Coronary artery (tissue), 2 donors: ENCODE data around the gene TMPRSS9.

Experiments
- DNase-seq: peaks from one replicate; pipeline ENCODE4 v3.0.0-alpha.2; 2017; ENCODE audit warnings: low spot score
- H3K27ac ChIP-seq, 2 donors: fragments of 200-600 bp; sonication (generic); one replicate each; pipeline ENCODE4 v1.5.1; 2016 to 2019
- H3K4me3 ChIP-seq: fragments of 200-600 bp; sonication (generic); 2 replicates; pipeline ENCODE4 v1.5.1; 2016; ENCODE audit warnings: mild to moderate bottlenecking, moderate library complexity
- CTCF ChIP-seq: fragments of 200-600 bp; sonication (generic); IDR thresholded peaks from one replicate; pipeline ENCODE4 v1.5.1; 2019; ENCODE audit warnings: antibody characterized with exemption

Gene TMPRSS9

DNA sequence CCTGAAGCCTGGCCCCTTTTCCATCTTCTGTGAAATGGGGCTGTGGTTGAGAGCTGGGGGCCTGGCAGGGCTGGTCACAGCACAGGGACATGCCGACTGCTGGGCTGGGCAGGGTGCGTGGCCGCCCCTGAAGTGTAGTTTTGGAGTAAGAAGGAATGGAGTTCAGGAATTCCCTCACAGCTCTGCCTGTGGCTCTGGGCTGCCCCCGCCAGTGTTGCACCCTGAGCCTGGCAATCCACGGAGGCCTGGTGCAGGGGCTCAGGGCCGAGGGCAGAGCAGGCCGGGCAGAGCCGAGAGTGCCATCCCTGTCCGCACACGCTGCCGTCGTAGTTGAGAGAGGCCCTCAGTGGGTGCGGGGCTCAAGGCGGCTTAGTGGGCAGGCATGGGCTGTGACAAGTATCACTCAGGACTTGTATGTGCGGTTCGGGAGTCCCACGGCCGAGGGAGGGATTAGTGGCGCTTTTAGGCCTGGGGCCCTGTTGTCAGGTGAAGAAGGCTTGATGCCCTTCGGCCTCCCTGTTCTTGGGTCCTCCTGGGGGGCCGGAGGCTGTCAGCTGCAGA is 21.9 kb upstream of the TMPRSS9 start:
- DNase-seq, result no peak
- no peak for TF ChIP-seq CTCF
- Histone ChIP-seq H3K4me3 (no peak overlapping the region), H3K27ac (no peak overlapping the region)

DNA sequence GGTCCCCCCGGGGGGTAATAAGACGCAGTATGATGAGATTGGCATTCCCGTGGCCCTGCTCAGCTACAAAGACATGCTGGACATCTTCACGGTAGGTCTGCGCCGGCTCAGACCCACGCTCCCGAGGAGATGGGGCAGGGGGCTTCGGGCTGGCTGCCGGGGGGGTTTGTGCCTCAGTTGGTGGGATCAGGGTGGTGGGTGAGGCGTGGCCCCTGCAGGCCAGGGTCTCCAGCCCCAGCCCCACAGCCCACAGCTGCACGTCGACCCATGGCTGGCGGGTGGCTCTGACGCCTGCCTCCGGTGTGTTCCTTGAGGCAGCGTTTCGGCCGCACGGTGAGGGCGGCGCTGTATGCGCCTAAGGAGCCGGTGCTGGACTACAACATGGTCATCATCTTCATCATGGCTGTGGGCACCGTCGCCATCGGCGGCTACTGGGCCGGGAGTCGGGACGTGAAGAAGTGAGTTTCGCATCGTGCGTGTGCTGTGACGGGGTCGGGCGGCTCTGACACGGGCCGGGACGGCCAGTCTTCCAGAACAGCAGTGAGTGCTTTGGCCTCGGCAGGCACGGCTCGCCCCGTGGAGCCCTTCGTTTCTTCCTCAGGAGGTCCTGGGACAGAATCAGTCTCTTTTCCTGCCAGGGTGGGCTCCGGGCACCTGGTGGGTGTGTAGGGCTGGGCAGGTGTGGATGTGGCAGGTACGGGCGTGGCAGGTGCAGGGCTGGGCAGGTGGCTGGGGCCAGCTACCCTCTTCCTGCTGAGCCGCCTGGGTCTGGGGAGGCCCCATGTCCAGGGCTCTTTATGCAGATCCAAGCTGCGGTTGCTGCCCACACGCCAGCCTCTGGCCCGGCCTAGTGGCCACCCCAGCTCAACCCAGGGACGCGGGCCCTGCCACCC is 21.1 kb upstream of the TMPRSS9 start:
- TF ChIP-seq CTCF, result no peak
- DNase-seq, result no peak
- H3K27ac ChIP-seq, result no peak overlapping the region

DNA sequence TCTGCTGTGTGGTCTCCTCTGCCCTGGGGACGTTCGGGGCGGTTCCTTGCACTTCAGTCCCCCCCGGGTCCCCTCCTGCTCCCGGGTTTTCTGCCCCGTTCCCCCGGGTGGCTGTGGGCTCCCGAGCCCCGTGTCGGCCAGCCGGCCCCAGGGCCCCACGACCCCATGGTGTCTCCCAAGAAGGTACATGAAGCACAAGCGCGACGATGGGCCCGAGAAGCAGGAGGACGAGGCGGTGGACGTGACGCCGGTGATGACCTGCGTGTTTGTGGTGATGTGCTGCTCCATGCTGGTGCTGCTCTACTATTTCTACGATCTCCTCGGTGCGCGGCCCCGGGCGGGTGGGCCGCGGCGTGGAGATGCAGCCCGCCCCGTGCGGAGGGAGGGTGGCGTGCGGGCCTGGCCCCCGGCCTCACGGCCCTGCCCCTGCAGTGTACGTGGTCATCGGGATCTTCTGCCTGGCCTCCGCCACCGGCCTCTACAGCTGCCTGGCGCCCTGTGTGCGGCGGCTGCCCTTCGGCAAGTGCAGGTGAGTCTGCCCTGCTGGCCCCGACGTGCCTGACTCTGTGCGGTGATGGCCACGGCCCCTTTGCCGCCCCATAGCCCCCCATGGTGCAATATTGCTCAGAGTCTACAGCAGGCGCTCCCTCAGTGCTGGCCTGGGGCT is 20.3 kb upstream of the TMPRSS9 start:
- no peak for DNase-seq
- TF ChIP-seq CTCF, result no peak
- Histone ChIP-seq H3K4me3 (no peak overlapping the region), H3K27ac (no peak overlapping the region)

More for the DNA sequence above, 21.1 kb upstream of the TMPRSS9 start:
- no peak overlapping the region for H3K4me3 ChIP-seq

GRCh38 chr19:2340496-2341243 is 19.4 kb upstream of the TMPRSS9 start:
- Histone ChIP-seq H3K4me3 (no peak overlapping the region), H3K27ac (no peak overlapping the region)
- TF ChIP-seq CTCF, result no peak
- DNase-seq, result no peak

DNA sequence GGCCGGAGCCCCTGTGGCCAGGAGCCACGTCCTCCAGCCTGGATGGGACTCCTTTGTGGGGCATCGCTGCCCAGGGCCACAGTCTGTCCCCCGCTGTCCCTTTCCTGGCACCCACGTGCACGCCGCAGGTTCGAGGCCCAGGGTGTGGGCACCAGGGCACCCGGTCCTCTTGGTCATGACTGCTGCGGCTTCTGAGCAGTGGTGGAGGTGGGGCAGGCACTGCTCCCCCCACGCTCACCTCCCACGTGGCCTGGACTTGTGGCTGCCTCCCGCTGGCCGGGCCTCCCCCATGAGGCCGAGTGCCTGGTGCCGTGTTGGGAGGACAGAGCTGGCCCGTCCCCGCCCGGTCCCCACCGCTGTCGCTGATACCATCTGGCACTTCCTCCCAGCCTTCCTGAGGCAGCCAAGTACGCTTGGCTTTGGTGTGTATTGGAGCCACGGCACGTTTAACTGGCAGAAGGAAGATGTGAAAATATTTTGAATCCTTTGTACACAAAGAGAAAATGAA is 18.8 kb upstream of the TMPRSS9 start:
- no peak overlapping the region for H3K27ac ChIP-seq
- DNase-seq, result no peak
- H3K4me3 ChIP-seq, result no peak overlapping the region
- no peak for TF ChIP-seq CTCF

GRCh38 chr19:2341982-2342381 is 18.1 kb upstream of the TMPRSS9 start:
- TF ChIP-seq CTCF, result no peak

More at GRCh38 chr19:2341982-2342381, 18.1 kb upstream of the TMPRSS9 start:
- Histone ChIP-seq H3K27ac (no peak overlapping the region), H3K4me3 (no peak overlapping the region)
- no peak for DNase-seq
